Measurements from ENCODE around the gene PSTPIP2.
"Not testable (repeated sequence)": the region's sequence is repeated elsewhere in the genome, so short reads cannot be mapped to it uniquely, and the experiment has no call there.

Gene PSTPIP2

GRCh38 chr18:46001892-46002291 lies 70.2 kb downstream of the PSTPIP2 start:
- Histone ChIP-seq H3K9ac (ENCODE audit: low read depth, low read length) (no peak overlapping the region), H3K36me3 (ENCODE audit: insufficient read depth, low read length) (no peaks in the 10 kb centered on the region), H3K4me1 (ENCODE audit: insufficient read depth, low read length) (peaks cover 10% of the 10 kb centered on the region; the same call in 1 of the 2 replicates), H3K27me3 (ENCODE audit: insufficient read depth, low read length) (no peaks in the 10 kb centered on the region), H3K27ac (ENCODE audit: low read depth, low read length) (no peak overlapping the region), H3K9me3 (ENCODE audit: insufficient read depth, low read depth, low read length) (peaks cover 9% of the 10 kb centered on the region; the same call in 1 of the 2 replicates), H3K4me3 (ENCODE audit: low read length) (no peak overlapping the region)
- WGBS, result 100% methylated on average over 1 of the region's 2 CpGs

- no peak overlapping the region for H3K9ac ChIP-seq (ENCODE audit: low read depth, low read length)
- H3K4me1 ChIP-seq (ENCODE audit: insufficient read depth, low read length), result peaks cover 10% of the 10 kb centered on the region; the same call in 1 of the 2 replicates
Observed at GRCh38 chr18:46001074-46001473, 71.0 kb downstream of the PSTPIP2 start.

GRCh38 chr18:45999536-45999935 lies 72.5 kb downstream of the PSTPIP2 start:
- Histone ChIP-seq H3K36me3 (ENCODE audit: insufficient read depth, low read length) (no peaks in the 10 kb centered on the region), H3K9ac (ENCODE audit: low read depth, low read length) (no peak overlapping the region), H3K27ac (ENCODE audit: low read depth, low read length) (no peak overlapping the region), H3K9me3 (ENCODE audit: insufficient read depth, low read depth, low read length) (peaks cover 9% of the 10 kb centered on the region; the same call in 1 of the 2 replicates), H3K4me3 (ENCODE audit: low read length) (no peak overlapping the region), H3K4me1 (ENCODE audit: insufficient read depth, low read length) (peaks cover 10% of the 10 kb centered on the region; the same call in 1 of the 2 replicates), H3K27me3 (ENCODE audit: insufficient read depth, low read length) (no peaks in the 10 kb centered on the region)
- WGBS, result 90% methylated on average over 3 of the region's 3 CpGs

More at GRCh38 chr18:46001074-46001473, 71.0 kb downstream of the PSTPIP2 start:
- peaks cover 9% of the 10 kb centered on the region; the same call in 1 of the 2 replicates for H3K9me3 ChIP-seq (ENCODE audit: insufficient read depth, low read depth, low read length)
- H3K27me3 ChIP-seq (ENCODE audit: insufficient read depth, low read length), result no peaks in the 10 kb centered on the region
- no peaks in the 10 kb centered on the region for H3K36me3 ChIP-seq (ENCODE audit: insufficient read depth, low read length)
- 100% methylated on average over 1 of the region's 1 CpG for WGBS
- H3K4me3 ChIP-seq (ENCODE audit: low read length), result no peak overlapping the region
- H3K27ac ChIP-seq (ENCODE audit: low read depth, low read length), result no peak overlapping the region

GRCh38 chr18:45998244-45998643 lies 73.8 kb downstream of the PSTPIP2 start:
- H3K4me3 ChIP-seq (ENCODE audit: low read length), result no peak overlapping the region

GRCh38 chr18:45997700-45998151 lies 74.3 kb downstream of the PSTPIP2 start:
- 90% methylated on average over 8 of the region's 8 CpGs for WGBS
- Histone ChIP-seq H3K27me3 (ENCODE audit: insufficient read depth, low read length) (no peaks in the 10 kb centered on the region), H3K9ac (ENCODE audit: low read depth, low read length) (no peak overlapping the region), H3K36me3 (ENCODE audit: insufficient read depth, low read length) (no peaks in the 10 kb centered on the region), H3K4me1 (ENCODE audit: insufficient read depth, low read length) (peaks cover 10% of the 10 kb centered on the region; the same call in 1 of the 2 replicates), H3K9me3 (ENCODE audit: insufficient read depth, low read depth, low read length) (peaks cover 9% of the 10 kb centered on the region; the same call in 1 of the 2 replicates), H3K4me3 (ENCODE audit: low read length) (no peak overlapping the region), H3K27ac (ENCODE audit: low read depth, low read length) (no peak overlapping the region)

More at GRCh38 chr18:45998244-45998643, 73.8 kb downstream of the PSTPIP2 start:
- Histone ChIP-seq H3K4me1 (ENCODE audit: insufficient read depth, low read length) (peaks cover 10% of the 10 kb centered on the region; the same call in 1 of the 2 replicates), H3K9me3 (ENCODE audit: insufficient read depth, low read depth, low read length) (peaks cover 9% of the 10 kb centered on the region; the same call in 1 of the 2 replicates), H3K9ac (ENCODE audit: low read depth, low read length) (no peak overlapping the region), H3K27me3 (ENCODE audit: insufficient read depth, low read length) (no peaks in the 10 kb centered on the region), H3K36me3 (ENCODE audit: insufficient read depth, low read length) (no peaks in the 10 kb centered on the region), H3K27ac (ENCODE audit: low read depth, low read length) (no peak overlapping the region)
- WGBS, result 82% methylated on average over 3 of the region's 3 CpGs

- Histone ChIP-seq H3K9ac (ENCODE audit: low read depth, low read length) (no peak overlapping the region), H3K27ac (ENCODE audit: low read depth, low read length) (no peak overlapping the region), H3K27me3 (ENCODE audit: insufficient read depth, low read length) (no peaks in the 10 kb centered on the region), H3K36me3 (ENCODE audit: insufficient read depth, low read length) (no peaks in the 10 kb centered on the region), H3K9me3 (ENCODE audit: insufficient read depth, low read depth, low read length) (no peaks in the 10 kb centered on the region), H3K4me1 (ENCODE audit: insufficient read depth, low read length) (peaks cover 10% of the 10 kb centered on the region; the same call in 1 of the 2 replicates), H3K4me3 (ENCODE audit: low read length) (no peak overlapping the region)
- whole genome bisulfite sequencing, result 94% methylated on average over 3 of the region's 3 CpGs
Observed at GRCh38 chr18:45995461-45995860, 76.6 kb downstream of the PSTPIP2 start.

- H3K9ac ChIP-seq (ENCODE audit: low read depth, low read length), result no peak overlapping the region
- no peak overlapping the region for H3K4me3 ChIP-seq (ENCODE audit: low read length)
- no peak overlapping the region for H3K27ac ChIP-seq (ENCODE audit: low read depth, low read length)
- peaks cover 6% of the 10 kb centered on the region; the same call in 1 of the 2 replicates for H3K4me1 ChIP-seq (ENCODE audit: insufficient read depth, low read length)
- no peaks in the 10 kb centered on the region for H3K27me3 ChIP-seq (ENCODE audit: insufficient read depth, low read length)
- no peaks in the 10 kb centered on the region for H3K36me3 ChIP-seq (ENCODE audit: insufficient read depth, low read length)
- H3K9me3 ChIP-seq (ENCODE audit: insufficient read depth, low read depth, low read length), result no peaks in the 10 kb centered on the region
- WGBS, result 91% methylated on average over 4 of the region's 4 CpGs
Observed at GRCh38 chr18:45993438-45993837, 78.6 kb downstream of the PSTPIP2 start.

GRCh38 chr18:45992527-45992926 lies 79.5 kb downstream of the PSTPIP2 start:
- 93% methylated on average over 6 of the region's 6 CpGs for WGBS
- not testable (repeated sequence) for H3K4me3 ChIP-seq (ENCODE audit: low read length)

GRCh38 chr18:45991788-45992187 lies 80.3 kb downstream of the PSTPIP2 start:
- Histone ChIP-seq H3K27me3 (ENCODE audit: insufficient read depth, low read length) (no peaks in the 10 kb centered on the region), H3K4me3 (ENCODE audit: low read length) (no peak overlapping the region), H3K27ac (ENCODE audit: low read depth, low read length) (no peak overlapping the region), H3K9ac (ENCODE audit: low read depth, low read length) (no peak overlapping the region), H3K9me3 (ENCODE audit: insufficient read depth, low read depth, low read length) (no peaks in the 10 kb centered on the region), H3K36me3 (ENCODE audit: insufficient read depth, low read length) (no peaks in the 10 kb centered on the region), H3K4me1 (ENCODE audit: insufficient read depth, low read length) (no peaks in the 10 kb centered on the region)
- WGBS, result 95% methylated on average over 2 of the region's 3 CpGs

More at GRCh38 chr18:45992527-45992926, 79.5 kb downstream of the PSTPIP2 start:
- H3K27ac ChIP-seq (ENCODE audit: low read depth, low read length); H3K4me1 ChIP-seq (ENCODE audit: insufficient read depth, low read length); H3K9ac ChIP-seq (ENCODE audit: low read depth, low read length); H3K9me3 ChIP-seq (ENCODE audit: insufficient read depth, low read depth, low read length); H3K27me3 ChIP-seq (ENCODE audit: insufficient read depth, low read length); H3K36me3 ChIP-seq (ENCODE audit: insufficient read depth, low read length): not testable (repeated sequence)

GRCh38 chr18:45984546-45985235 lies 87.4 kb downstream of the PSTPIP2 start:
- 92% methylated on average over 4 of the region's 4 CpGs for WGBS
- H3K9me3 ChIP-seq (ENCODE audit: insufficient read depth, low read depth, low read length), result no peaks in the 10 kb centered on the region
- no peaks in the 10 kb centered on the region for H3K36me3 ChIP-seq (ENCODE audit: insufficient read depth, low read length)
- no peak overlapping the region for H3K4me3 ChIP-seq (ENCODE audit: low read length)
- H3K4me1 ChIP-seq (ENCODE audit: insufficient read depth, low read length), result no peaks in the 10 kb centered on the region
- no peaks in the 10 kb centered on the region for H3K27me3 ChIP-seq (ENCODE audit: insufficient read depth, low read length)
- no peak overlapping the region for H3K27ac ChIP-seq (ENCODE audit: low read depth, low read length)
- H3K9ac ChIP-seq (ENCODE audit: low read depth, low read length), result no peak overlapping the region

GRCh38 chr18:45981821-45982220 lies 90.2 kb downstream of the PSTPIP2 start:
- WGBS, result 83% methylated on average over 2 of the region's 2 CpGs
- no peaks in the 10 kb centered on the region for H3K9me3 ChIP-seq (ENCODE audit: insufficient read depth, low read depth, low read length)
- H3K27ac ChIP-seq (ENCODE audit: low read depth, low read length), result no peak overlapping the region
- H3K4me1 ChIP-seq (ENCODE audit: insufficient read depth, low read length), result peaks cover 10% of the 10 kb centered on the region
- H3K27me3 ChIP-seq (ENCODE audit: insufficient read depth, low read length), result no peaks in the 10 kb centered on the region
- no peaks in the 10 kb centered on the region for H3K36me3 ChIP-seq (ENCODE audit: insufficient read depth, low read length)
- no peak overlapping the region for H3K9ac ChIP-seq (ENCODE audit: low read depth, low read length)
- H3K4me3 ChIP-seq (ENCODE audit: low read length), result no peak overlapping the region
